Measurements from ENCODE around the gene SETD2. TPM values are rescaled to one million over a fixed set of nuclear protein-coding genes. Genes with fewer than 3 reads are reported as not detected.

Gene SETD2
- total RNA-seq, 4 donors from 2014 or later, result 54.3 to 113 (median 67.9) TPM

GRCh38 chr3:46987319-46987742 lies 176.6 kb downstream of the SETD2 start:
- intact Hi-C loops (cut with DNase I; ENCODE audit: low total_unique reads) (no loop called here), in situ Hi-C loops (cut with MboI; ENCODE audit: low pct_ligation_motif_present in 1 of 4, low pct_unique_long_range_greater_than_20kb in 1 of 4, low sequenced_read_pairs in 3 of 4) (loop anchor here in 1 of 4 donors (10.0 kb wide), 1 partner anchor 53 kb away; no protein-coding TSS in a partner anchor)
- H3K4me3 ChIP-seq, result peak overlapping the region in 1 of 4 donors; percentile 27
- no peaks in the 10 kb centered on the region for H3K9me3 ChIP-seq
- H3K27me3 ChIP-seq, result no peaks in the 10 kb centered on the region
- TF ChIP-seq POLR2A (IDR thresholded peaks at IDR 0.05) (no peak), POLR2AphosphoS5 (IDR thresholded peaks at IDR 0.05) (no peak), EP300 (IDR thresholded peaks at IDR 0.05; ENCODE audit: low read depth) (no peak), CTCF (IDR thresholded peaks at IDR 0.05) (no peak)
- peak overlapping the region; percentile 58 to 68 (median 62) for H3K27ac ChIP-seq
- WGBS, 2 donors (ENCODE audit: low coverage in 1 of 2), result 58% methylated on average over 7 of the region's 9 CpGs; no CpG with 5 or more reads in 1 of the 2 donors
- no peak for DNase-seq
- H3K36me3 ChIP-seq, result no peaks in the 10 kb centered on the region
- peaks cover 14 to 36% (median 31%) of the 10 kb centered on the region in 4 donors for H3K4me1 ChIP-seq

- H3K4me3 ChIP-seq, result no peak overlapping the region
- H3K4me1 ChIP-seq, result peaks cover 16 to 41% (median 36%) of the 10 kb centered on the region in 4 donors
- 85% methylated on average over 3 of the region's 3 CpGs; no CpG with 5 or more reads in 1 of the 2 donors for WGBS, 2 donors (ENCODE audit: low coverage in 1 of 2)
Measured at GRCh38 chr3:46986782-46987310, 177.1 kb downstream of the SETD2 start.

GRCh38 chr3:46986055-46986730 lies 177.7 kb downstream of the SETD2 start:
- WGBS, 2 donors (ENCODE audit: low coverage in 1 of 2), result 67 to 86% methylated on average over 1 to 4 of the region's 4 CpGs
- H3K27ac ChIP-seq, result peak overlapping the region in 3 of 4 donors; percentile 58 to 65 (median 60)
- H3K27me3 ChIP-seq, result no peaks in the 10 kb centered on the region
- no peak for TF ChIP-seq POLR2A (IDR thresholded peaks at IDR 0.05)
- no peak for TF ChIP-seq EP300 (IDR thresholded peaks at IDR 0.05; ENCODE audit: low read depth)
- TF ChIP-seq CTCF (IDR thresholded peaks at IDR 0.05), result no peak
- no peak for TF ChIP-seq POLR2AphosphoS5 (IDR thresholded peaks at IDR 0.05)
- H3K4me1 ChIP-seq, result peaks cover 22 to 47% (median 42%) of the 10 kb centered on the region in 4 donors
- in situ Hi-C loops (cut with MboI; ENCODE audit: low pct_ligation_motif_present in 1 of 4, low pct_unique_long_range_greater_than_20kb in 1 of 4, low sequenced_read_pairs in 3 of 4), result loop anchor here in 1 of 4 donors (10.0 kb wide), 1 partner anchor 51 kb away; no protein-coding TSS in a partner anchor
- intact Hi-C loops (cut with DNase I; ENCODE audit: low total_unique reads), result no loop called here
- no peaks in the 10 kb centered on the region for H3K36me3 ChIP-seq
- H3K9me3 ChIP-seq, result no peaks in the 10 kb centered on the region
- peak; percentile 39 for DNase-seq
- no peak overlapping the region for H3K4me3 ChIP-seq

More at GRCh38 chr3:46986782-46987310, 177.1 kb downstream of the SETD2 start:
- intact Hi-C loops (cut with DNase I; ENCODE audit: low total_unique reads), result no loop called here
- Histone ChIP-seq H3K36me3 (no peaks in the 10 kb centered on the region), H3K27me3 (no peaks in the 10 kb centered on the region), H3K27ac (peak overlapping the region; percentile 17 to 65 (median 59)), H3K9me3 (no peaks in the 10 kb centered on the region)
- in situ Hi-C loops (cut with MboI; ENCODE audit: low pct_ligation_motif_present in 1 of 4, low pct_unique_long_range_greater_than_20kb in 1 of 4, low sequenced_read_pairs in 3 of 4), result loop anchor here in 1 of 4 donors (10.0 kb wide), 1 partner anchor 52 kb away; no protein-coding TSS in a partner anchor
- TF ChIP-seq CTCF (IDR thresholded peaks at IDR 0.05) (no peak), EP300 (IDR thresholded peaks at IDR 0.05; ENCODE audit: low read depth) (no peak), POLR2AphosphoS5 (IDR thresholded peaks at IDR 0.05) (no peak), POLR2A (IDR thresholded peaks at IDR 0.05) (no peak)
- no peak for DNase-seq

- Histone ChIP-seq H3K4me1 (peaks cover 22 to 52% (median 47%) of the 10 kb centered on the region in 4 donors), H3K4me3 (no peak overlapping the region), H3K36me3 (no peaks in the 10 kb centered on the region), H3K9me3 (no peaks in the 10 kb centered on the region), H3K27me3 (no peaks in the 10 kb centered on the region), H3K27ac (peak overlapping the region in 3 of 4 donors; percentile 1 to 65 (median 60))
- WGBS, 2 donors (ENCODE audit: low coverage in 1 of 2), result 91% methylated on average over 5 of the region's 5 CpGs; no CpG with 5 or more reads in 1 of the 2 donors
- in situ Hi-C loops (cut with MboI; ENCODE audit: low pct_ligation_motif_present in 1 of 4, low pct_unique_long_range_greater_than_20kb in 1 of 4, low sequenced_read_pairs in 3 of 4) (loop anchor here in 1 of 4 donors (10.0 kb wide), 1 partner anchor 51 kb away; no protein-coding TSS in a partner anchor), intact Hi-C loops (cut with DNase I; ENCODE audit: low total_unique reads) (no loop called here)
- TF ChIP-seq EP300 (IDR thresholded peaks at IDR 0.05; ENCODE audit: low read depth), result no peak
- TF ChIP-seq POLR2A (IDR thresholded peaks at IDR 0.05), result no peak
- TF ChIP-seq POLR2AphosphoS5 (IDR thresholded peaks at IDR 0.05), result no peak
- no peak for TF ChIP-seq CTCF (IDR thresholded peaks at IDR 0.05)
- DNase-seq, result no peak
Measured at GRCh38 chr3:46985588-46985987, 178.3 kb downstream of the SETD2 start.

Measured in transverse colon (tissue), 4 donors.